SK-MEL-5 (cell line): ENCODE measurements around the gene KIAA0930. TPM values are rescaled to one million over a fixed set of nuclear protein-coding genes. Genes with fewer than 3 reads are reported as not detected.

Source experiments
- DNase-seq: peaks from one replicate; pipeline ENCODE4 v3.0.0-alpha.2; 2016; ENCODE audit warnings: low read depth, low spot score
- in situ Hi-C: cut with HindIII; loops from 2 replicates; pipeline ENCODE4 v1.10.0; 2016; ENCODE audit warnings: low sequenced_read_pairs, high pct_unique_total_duplicates, low pct_unique_long_range_greater_than_20kb
- total RNA-seq: library from RNA; depleted of rRNA; stranded (reverse); fragments of >200 nt; shearing (Covaris generic); gene quantifications from 2 replicates; pipeline ENCODE4 v1.2.3, GENCODE V29; 2014

The KIAA0930 gene
- total RNA-seq, 1 experiment from 2014 or later = 102 TPM

DNA sequence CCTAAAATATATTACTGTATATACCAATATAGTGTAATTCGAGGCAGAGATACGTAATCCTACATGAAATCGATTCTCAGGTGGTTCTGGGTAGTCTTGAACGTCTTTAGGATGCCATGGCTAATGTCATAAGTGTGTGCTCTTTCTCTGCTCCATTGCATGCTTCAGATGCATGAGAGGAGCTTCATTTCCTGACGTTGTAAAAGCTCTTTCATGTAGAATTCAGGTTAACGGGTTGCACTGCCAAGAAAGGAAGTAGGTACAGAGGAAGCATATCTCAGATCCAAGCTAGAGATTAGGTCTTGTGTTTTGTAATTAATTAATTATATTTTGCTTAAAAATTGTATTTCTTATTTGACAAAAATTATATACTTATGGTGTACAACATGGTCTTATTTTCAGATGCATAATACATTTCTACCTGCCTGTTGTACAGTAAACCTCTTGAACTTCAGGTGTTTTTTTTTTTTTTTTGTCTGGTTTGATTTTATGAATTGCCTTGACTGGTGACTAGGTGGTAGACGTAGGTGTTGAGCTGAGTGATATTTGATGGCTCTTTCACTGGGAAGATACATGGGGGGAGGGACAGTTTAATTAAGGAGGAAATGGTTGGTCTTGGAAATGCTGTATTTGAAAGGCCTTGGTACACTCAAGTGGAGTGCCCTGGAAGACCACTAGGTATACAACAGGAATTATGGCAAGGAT lies 67.7 kb downstream of the KIAA0930 start:
- in situ Hi-C loops = no loop called here
- no peak for DNase-seq

- DNase-seq = no peak
- in situ Hi-C loops = no loop called here
These were observed 68.9 kb downstream of the KIAA0930 start for GRCh38 chr22:45171830-45172229.

DNA sequence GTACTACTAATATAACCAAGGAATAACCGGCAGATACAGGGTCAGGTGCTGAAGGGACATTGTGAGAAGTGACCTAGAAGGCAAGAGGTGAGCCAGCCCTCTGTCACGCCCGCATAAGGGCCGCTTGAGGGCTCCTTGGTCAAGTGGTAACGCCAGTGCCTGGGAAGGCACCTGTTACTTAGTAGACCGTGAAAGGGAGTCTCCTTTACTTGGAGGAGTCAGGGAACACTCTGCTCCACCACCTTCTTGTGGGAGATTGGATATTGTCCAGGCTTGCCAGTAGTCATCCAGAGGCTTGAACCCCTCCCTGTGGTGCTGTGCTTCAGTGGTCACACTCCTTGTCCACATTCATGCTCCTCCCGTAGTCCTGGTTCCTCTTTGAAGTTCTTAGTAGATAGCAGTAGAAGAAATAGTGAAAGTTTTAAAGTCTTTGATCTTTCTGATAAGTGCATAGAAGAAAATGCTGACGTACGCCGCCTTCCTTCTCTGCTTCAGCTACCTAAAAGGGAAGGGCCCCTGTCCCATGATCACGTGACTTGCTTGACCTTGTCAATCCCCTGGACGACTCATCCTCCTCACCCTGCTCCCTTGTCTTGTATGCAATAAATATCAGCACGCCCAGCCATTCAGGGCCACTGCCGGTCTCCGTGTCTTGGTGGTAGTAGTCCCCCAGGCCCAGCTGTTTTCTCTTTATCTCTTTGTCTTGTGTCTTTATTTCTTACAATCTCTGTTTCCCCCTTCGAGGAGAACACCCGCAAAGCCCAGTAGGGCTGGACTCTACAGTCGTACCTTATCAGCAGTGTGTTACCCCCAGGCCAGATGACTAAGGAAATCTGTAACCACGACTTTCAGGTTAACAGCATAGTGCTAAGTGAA lies 70.9 kb downstream of the KIAA0930 start:
- DNase-seq = no peak
- in situ Hi-C loops = no loop called here

GRCh38 chr22:45166932-45167331 lies 73.8 kb downstream of the KIAA0930 start:
- DNase-seq = no peak
- in situ Hi-C loops = no loop called here

- no peak for DNase-seq
- in situ Hi-C loops = no loop called here
These were observed 76.2 kb downstream of the KIAA0930 start for GRCh38 chr22:45164270-45165088.

DNA sequence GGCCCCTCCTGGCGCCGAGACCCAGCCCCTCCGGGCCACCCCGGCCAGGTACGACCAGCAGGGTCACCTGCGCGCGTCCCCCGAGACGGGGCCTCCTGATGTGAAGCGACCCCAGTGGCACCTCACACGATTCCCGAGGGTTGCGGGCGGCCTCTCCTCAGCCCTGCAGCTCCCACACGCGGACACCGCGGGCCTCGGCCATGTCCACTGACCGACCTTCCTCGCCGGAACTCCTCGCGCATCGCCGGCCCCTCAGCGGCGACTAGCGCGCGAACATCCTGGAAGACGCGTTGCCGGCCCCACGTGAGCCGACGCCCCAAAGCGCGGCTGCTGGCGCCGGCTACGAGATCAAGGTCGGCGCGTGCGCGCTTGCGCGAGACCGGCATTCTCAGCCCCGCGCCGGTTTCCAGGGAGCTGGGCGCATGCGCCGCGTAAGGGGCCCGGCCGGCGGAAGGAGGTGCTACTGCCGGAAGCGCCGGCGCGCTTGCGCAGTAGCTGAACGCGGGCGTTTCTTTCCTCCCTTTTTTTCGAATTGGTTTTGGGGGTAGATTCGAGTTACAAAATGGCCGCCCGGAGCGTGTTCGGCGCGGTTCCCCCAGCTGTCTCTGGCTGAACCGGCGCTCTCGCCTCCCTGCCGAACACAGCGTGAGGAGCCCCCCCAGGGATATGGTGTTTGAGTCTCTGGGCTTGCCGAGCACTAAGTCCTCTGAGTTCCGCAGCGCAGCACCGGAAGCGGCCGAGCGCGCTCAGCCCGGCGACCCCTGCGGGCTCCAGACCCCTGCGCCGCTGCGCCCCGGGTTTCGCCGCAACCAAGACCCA lies 77.0 kb downstream of the KIAA0930 start, which contains the start of gene NUP50:
TSS of gene NUP50 (plus strand) at position 475 of the 819 bp plus-strand sequence. CDS start 4,253 bp downstream, outside the sequence.
- peak; percentile 97 for DNase-seq
- in situ Hi-C loops = no loop called here

- in situ Hi-C loops = no loop called here
- peak; percentile 44 for DNase-seq
These were observed 77.6 kb downstream of the KIAA0930 start for GRCh38 chr22:45163099-45163450.

- in situ Hi-C loops = no loop called here
- DNase-seq = no peak
These were observed 78.2 kb downstream of the KIAA0930 start for GRCh38 chr22:45162531-45162930.

DNA sequence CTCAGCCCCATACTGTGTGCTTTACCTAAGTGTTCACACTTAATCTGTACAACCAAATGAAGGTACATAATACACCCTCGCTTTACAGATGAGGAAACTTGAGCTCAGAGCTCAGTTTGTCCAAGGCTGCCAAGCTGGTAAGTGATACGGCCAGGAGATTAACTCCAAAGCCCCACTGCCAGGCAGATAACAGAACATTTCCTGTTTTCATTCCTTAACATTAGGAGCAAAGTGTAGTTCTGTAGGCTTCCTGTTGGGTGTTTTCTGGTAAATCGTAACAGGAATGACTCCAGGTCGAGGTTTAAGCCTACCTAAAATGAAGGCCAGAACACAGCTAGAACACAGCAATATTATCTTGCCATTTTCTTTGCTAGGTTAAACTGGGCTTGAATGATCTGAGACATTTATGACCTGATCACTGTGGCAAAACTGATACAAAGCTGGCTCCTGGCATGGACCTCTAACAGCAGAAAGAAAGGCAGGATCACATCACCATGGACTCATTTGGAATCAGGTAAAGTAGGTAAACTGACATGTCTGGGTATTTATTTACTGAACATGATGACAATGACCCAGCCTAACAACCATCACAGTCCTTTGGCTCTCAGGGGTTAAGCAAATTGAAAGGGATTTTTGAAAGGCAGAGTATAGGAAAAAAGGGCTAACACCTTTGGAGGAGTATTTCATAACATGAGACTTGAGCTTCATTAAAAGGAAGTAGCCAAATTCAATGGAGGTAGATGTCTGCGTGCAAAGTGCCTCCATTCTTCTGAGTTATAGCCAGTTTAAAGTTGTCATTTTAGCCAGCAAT lies 80.8 kb downstream of the KIAA0930 start:
- in situ Hi-C loops = no loop called here
- peak; percentile 61 for DNase-seq

DNA sequence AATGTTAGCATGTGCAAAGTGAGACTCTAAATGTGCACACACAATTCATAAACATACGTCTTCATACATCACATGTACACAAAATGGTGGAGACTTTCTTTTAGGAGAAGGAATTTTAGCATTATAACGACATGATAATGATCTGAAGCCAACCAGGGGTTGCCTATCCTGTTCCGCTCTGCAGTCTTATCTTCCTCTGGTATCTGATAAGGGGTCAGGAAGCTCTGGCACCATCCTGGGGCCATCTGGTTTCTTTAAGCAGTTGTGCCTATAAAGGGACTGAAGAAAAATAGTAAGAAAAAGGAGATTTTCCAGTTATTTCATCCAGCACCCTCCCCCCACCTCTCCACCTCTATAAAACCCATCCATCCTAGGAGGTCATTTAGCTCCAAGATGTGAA lies 82.8 kb downstream of the KIAA0930 start:
- DNase-seq = no peak
- in situ Hi-C loops = no loop called here

DNA sequence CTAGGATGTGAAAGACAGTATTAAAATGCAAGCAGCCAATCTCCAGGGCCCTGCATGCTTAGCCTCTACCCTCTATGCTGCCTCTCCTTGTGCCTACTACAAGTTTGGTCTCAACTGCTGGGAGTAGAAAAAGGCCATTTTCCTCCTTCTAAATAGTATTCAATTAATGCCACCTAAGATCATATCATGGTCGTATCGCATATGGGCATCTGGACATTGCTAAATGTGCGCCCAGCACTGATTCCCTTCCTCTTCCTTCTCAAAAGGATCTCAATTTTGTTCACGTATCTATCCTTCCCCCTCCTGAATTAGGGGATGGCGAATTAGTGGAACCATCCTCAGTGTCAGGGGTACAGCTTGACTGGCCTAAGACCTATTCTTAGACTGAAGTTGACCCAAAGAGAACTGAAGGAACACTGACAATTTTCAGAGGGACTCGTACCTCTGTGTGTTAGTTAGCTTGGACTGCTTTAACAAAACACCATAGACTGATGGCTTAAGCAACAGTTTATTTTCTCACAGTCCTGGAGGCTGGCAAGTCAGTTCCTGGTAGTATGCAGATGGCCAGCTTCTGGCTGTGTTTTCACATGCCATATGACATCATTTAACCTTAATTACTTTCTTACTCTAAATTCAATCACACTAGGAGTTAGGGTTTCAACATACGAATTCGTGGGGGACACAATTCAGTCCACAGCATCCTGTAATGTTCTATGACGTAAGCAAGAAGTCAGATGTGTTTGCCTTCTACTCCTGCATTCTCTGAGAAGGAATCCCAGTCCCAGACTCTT lies 85.4 kb downstream of the KIAA0930 start:
- in situ Hi-C loops = no loop called here
- no peak for DNase-seq

GRCh38 chr22:45154383-45154782 lies 86.3 kb downstream of the KIAA0930 start:
- DNase-seq = no peak
- in situ Hi-C loops = no loop called here

GRCh38 chr22:45151503-45151902 lies 89.2 kb downstream of the KIAA0930 start:
- no peak for DNase-seq
- in situ Hi-C loops = no loop called here

- in situ Hi-C loops = no loop called here
- DNase-seq = no peak
These were observed 90.6 kb downstream of the KIAA0930 start for GRCh38 chr22:45150139-45150538.

GRCh38 chr22:45149671-45150070 lies 91.0 kb downstream of the KIAA0930 start:
- DNase-seq = no peak
- in situ Hi-C loops = no loop called here

DNA sequence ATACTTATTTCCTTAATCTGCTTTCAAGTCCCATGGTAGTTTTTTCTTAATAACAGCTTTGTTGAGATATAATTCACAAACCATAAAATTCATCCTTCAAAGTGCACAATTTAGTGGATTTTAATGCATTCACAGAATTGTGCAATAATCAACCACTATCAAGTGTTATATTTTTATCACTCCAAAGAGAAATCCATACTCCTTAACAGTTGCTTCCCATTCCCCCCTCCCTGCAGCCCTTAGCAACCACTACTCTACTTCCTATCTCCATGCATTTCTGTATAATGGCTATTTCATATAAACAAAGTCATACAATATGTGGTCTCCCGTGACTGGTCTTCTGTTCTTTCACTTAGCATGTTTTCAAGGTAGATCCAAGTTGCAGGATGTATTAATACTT lies 95.8 kb downstream of the KIAA0930 start:
- DNase-seq = peak; percentile 32
- in situ Hi-C loops = no loop called here
